WTC11 (cell line): Measurements from ENCODE around the gene SH3GL2. TPM values are rescaled to one million over a fixed set of nuclear protein-coding genes. Genes with fewer than 3 reads are reported as not detected.

Experiments
- ATAC-seq: fragments of 200-7000 bp; cut with Tn5 transposase; 2 replicates; pipeline ENCODE4 v1.10.0; 2021; ENCODE audit warnings: mild to moderate bottlenecking, moderate library complexity
- CTCF ChIA-PET: fragments of 300-600 bp; sonication (Branson Sonifier 250); formaldehyde crosslinking; loops from one replicate; lab custom pipeline; 2021; ENCODE audit warnings: antibody characterized with exemption; lab: Charles Lee
- POLR2A ChIA-PET: fragments of 350-600 bp; sonication (Branson Sonifier 250); formaldehyde crosslinking; loops from one replicate; lab custom pipeline; 2021; ENCODE audit warnings: antibody characterized with exemption; lab: Charles Lee
- DNase-seq: peaks from one replicate; pipeline ENCODE4 v3.0.0; 2021; ENCODE audit warnings: low spot score
- H3K27ac Mint-ChIP-seq: 2 replicates; pipeline ENCODE4 v1.8.0; 2021; ENCODE audit warnings: mixed read lengths
- H3K27me3 Mint-ChIP-seq: 2 replicates; pipeline ENCODE4 v1.8.0; 2021; ENCODE audit warnings: low read depth, mild to moderate bottlenecking, moderate library complexity, mixed read lengths
- H3K36me3 Mint-ChIP-seq: 2 replicates; pipeline ENCODE4 v1.8.0; 2021; ENCODE audit warnings: mixed read lengths
- H3K4me1 Mint-ChIP-seq: 2 replicates; pipeline ENCODE4 v1.8.0; 2022; ENCODE audit warnings: mixed read lengths
- H3K4me3 Mint-ChIP-seq: 2 replicates; pipeline ENCODE4 v1.8.0; 2021; ENCODE audit warnings: mild to moderate bottlenecking, moderate library complexity, mixed read lengths
- H3K9me3 Mint-ChIP-seq: 2 replicates; pipeline ENCODE4 v1.8.0; 2021; ENCODE audit warnings: mixed read lengths
- ELF4 ChIP-seq: sonication (generic); formaldehyde crosslinking; IDR thresholded peaks from 2 replicates; pipeline ENCODE4 v1.8.1; 2022; ENCODE audit warnings: low read depth, mild to moderate bottlenecking, moderate library complexity, missing genetic modification reagents
- KAT7 ChIP-seq: sonication (generic); formaldehyde crosslinking; IDR thresholded peaks from 2 replicates; pipeline ENCODE4 v1.8.1; 2023; ENCODE audit warnings: missing genetic modification reagents, mild to moderate bottlenecking, borderline replicate concordance
- NFATC4 ChIP-seq: fragments of 250-450 bp; sonication (Bioruptor Pico); IDR thresholded peaks from 2 replicates; pipeline ENCODE4 v1.9.0; 2021; ENCODE audit warnings: mild to moderate bottlenecking
- NFYB ChIP-seq: sonication (generic); formaldehyde crosslinking; conservative IDR thresholded peaks from 2 replicates; pipeline ENCODE4 v1.8.0; 2022; ENCODE audit warnings: low read depth, missing genetic modification reagents
- PRRX2 ChIP-seq: fragments of 250-450 bp; sonication (Bioruptor Pico); IDR thresholded peaks from 2 replicates; pipeline ENCODE4 v1.8.0; 2021; ENCODE audit warnings: mild to moderate bottlenecking
- TEAD4 ChIP-seq: sonication (generic); formaldehyde crosslinking; IDR thresholded peaks from 2 replicates; pipeline ENCODE4 v1.8.0; 2022; ENCODE audit warnings: mild to moderate bottlenecking, missing genetic modification reagents
- ZNF219 ChIP-seq: sonication (generic); formaldehyde crosslinking; IDR thresholded peaks from 2 replicates; pipeline ENCODE4 v1.8.0; 2023; ENCODE audit warnings: missing genetic modification reagents, mild to moderate bottlenecking, borderline replicate concordance
- ZNF317 ChIP-seq: sonication (generic); formaldehyde crosslinking; IDR thresholded peaks from 2 replicates; pipeline ENCODE4 v1.8.1; 2023; ENCODE audit warnings: low read depth, mild to moderate bottlenecking, moderate library complexity, missing genetic modification reagents, borderline replicate concordance
- total RNA-seq: library from RNA; stranded (reverse); gene quantifications from 3 replicates; pipeline ENCODE4 v1.2.3, GENCODE V29; 2021
- TF ChIP-seq, protein P1 (sequence below): sonication (generic); formaldehyde crosslinking; conservative IDR thresholded peaks from 2 replicates; pipeline ENCODE4 v1.8.1; 2023; ENCODE audit warnings: mild to moderate bottlenecking, low read depth, missing genetic modification reagents, moderate library complexity
- TF ChIP-seq, protein P2 (sequence below): fragments of 250-450 bp; sonication (Bioruptor Pico); IDR thresholded peaks from 2 replicates; pipeline ENCODE4 v1.9.0; 2021; ENCODE audit warnings: mild to moderate bottlenecking
- TF ChIP-seq, protein P3 (sequence below): sonication (generic); formaldehyde crosslinking; IDR thresholded peaks from 2 replicates; pipeline ENCODE4 v1.8.0; 2023; ENCODE audit warnings: missing genetic modification reagents
- TF ChIP-seq, protein P4 (sequence below): fragments of 250-450 bp; sonication (Bioruptor Pico); IDR thresholded peaks from 2 replicates; pipeline ENCODE4 v1.9.0; 2021; ENCODE audit warnings: mild to moderate bottlenecking
- TF ChIP-seq, protein P5 (sequence below): fragments of 250-450 bp; sonication (Bioruptor Pico); IDR thresholded peaks from 2 replicates; pipeline ENCODE4 v1.9.0; 2021; ENCODE audit warnings: moderate library complexity, mild to moderate bottlenecking, inconsistent platforms, borderline replicate concordance
- TF ChIP-seq, protein P6 (sequence below): fragments of 250-450 bp; sonication (Bioruptor Pico); conservative IDR thresholded peaks from 2 replicates; pipeline ENCODE4 v1.9.0; 2021; ENCODE audit warnings: mild to moderate bottlenecking
- TF ChIP-seq, protein P7 (sequence below): sonication (generic); formaldehyde crosslinking; IDR thresholded peaks from 2 replicates; pipeline ENCODE4 v1.8.0; 2023; ENCODE audit warnings: missing genetic modification reagents, mild to moderate bottlenecking, borderline replicate concordance
- TF ChIP-seq, protein P8 (sequence below): sonication (generic); formaldehyde crosslinking; IDR thresholded peaks from 2 replicates; pipeline ENCODE4 v1.8.0; 2022; ENCODE audit warnings: missing genetic modification reagents

SH3GL2 gene
- total RNA-seq, 1 experiment from 2014 or later: 4.2 TPM

DNA sequence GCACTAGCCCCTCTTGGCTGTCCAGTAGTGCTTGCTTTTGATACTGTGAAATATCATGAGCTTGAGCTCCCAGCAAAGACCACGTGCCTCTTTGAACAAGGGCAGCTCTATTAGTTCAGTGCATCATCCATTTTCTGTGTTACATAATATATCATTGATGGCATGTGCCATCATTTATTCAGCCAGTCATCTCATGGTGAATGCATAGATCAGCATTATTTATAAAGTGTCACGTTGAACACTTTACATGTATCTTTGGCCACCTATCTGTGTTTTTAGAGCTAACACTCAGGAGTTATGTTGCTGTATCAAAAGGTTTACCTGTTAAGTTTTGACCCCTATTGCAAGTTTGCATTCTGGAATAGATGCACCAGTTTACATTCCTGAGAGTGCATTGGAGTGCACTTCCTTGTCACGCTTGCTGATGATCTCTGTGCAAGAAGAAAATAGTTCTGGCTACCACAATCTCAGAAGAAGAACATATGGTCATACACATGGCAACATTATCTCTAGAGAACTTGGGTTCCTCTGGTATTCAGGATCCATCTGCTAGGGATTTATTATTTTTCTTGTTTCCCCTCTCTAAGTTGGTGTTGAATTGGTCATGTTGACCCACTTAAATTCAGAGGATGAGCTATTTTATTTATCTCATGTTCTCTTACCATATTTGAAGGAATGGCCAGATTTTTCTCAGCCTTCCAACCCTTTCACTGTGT lies 120.9 kb downstream of the SH3GL2 start (continued):
- TF ChIP-seq, protein P1, sequence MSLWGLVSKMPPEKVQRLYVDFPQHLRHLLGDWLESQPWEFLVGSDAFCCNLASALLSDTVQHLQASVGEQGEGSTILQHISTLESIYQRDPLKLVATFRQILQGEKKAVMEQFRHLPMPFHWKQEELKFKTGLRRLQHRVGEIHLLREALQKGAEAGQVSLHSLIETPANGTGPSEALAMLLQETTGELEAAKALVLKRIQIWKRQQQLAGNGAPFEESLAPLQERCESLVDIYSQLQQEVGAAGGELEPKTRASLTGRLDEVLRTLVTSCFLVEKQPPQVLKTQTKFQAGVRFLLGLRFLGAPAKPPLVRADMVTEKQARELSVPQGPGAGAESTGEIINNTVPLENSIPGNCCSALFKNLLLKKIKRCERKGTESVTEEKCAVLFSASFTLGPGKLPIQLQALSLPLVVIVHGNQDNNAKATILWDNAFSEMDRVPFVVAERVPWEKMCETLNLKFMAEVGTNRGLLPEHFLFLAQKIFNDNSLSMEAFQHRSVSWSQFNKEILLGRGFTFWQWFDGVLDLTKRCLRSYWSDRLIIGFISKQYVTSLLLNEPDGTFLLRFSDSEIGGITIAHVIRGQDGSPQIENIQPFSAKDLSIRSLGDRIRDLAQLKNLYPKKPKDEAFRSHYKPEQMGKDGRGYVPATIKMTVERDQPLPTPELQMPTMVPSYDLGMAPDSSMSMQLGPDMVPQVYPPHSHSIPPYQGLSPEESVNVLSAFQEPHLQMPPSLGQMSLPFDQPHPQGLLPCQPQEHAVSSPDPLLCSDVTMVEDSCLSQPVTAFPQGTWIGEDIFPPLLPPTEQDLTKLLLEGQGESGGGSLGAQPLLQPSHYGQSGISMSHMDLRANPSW (CRISPR knock-in tag): no peak
- TF ChIP-seq TEAD4 (CRISPR knock-in tag): no peak
- TF ChIP-seq, protein P2, sequence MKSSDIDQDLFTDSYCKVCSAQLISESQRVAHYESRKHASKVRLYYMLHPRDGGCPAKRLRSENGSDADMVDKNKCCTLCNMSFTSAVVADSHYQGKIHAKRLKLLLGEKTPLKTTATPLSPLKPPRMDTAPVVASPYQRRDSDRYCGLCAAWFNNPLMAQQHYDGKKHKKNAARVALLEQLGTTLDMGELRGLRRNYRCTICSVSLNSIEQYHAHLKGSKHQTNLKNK: no peak
- TF ChIP-seq, protein P3, sequence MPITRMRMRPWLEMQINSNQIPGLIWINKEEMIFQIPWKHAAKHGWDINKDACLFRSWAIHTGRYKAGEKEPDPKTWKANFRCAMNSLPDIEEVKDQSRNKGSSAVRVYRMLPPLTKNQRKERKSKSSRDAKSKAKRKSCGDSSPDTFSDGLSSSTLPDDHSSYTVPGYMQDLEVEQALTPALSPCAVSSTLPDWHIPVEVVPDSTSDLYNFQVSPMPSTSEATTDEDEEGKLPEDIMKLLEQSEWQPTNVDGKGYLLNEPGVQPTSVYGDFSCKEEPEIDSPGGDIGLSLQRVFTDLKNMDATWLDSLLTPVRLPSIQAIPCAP (CRISPR knock-in tag): no peak
- TF ChIP-seq, protein P4, sequence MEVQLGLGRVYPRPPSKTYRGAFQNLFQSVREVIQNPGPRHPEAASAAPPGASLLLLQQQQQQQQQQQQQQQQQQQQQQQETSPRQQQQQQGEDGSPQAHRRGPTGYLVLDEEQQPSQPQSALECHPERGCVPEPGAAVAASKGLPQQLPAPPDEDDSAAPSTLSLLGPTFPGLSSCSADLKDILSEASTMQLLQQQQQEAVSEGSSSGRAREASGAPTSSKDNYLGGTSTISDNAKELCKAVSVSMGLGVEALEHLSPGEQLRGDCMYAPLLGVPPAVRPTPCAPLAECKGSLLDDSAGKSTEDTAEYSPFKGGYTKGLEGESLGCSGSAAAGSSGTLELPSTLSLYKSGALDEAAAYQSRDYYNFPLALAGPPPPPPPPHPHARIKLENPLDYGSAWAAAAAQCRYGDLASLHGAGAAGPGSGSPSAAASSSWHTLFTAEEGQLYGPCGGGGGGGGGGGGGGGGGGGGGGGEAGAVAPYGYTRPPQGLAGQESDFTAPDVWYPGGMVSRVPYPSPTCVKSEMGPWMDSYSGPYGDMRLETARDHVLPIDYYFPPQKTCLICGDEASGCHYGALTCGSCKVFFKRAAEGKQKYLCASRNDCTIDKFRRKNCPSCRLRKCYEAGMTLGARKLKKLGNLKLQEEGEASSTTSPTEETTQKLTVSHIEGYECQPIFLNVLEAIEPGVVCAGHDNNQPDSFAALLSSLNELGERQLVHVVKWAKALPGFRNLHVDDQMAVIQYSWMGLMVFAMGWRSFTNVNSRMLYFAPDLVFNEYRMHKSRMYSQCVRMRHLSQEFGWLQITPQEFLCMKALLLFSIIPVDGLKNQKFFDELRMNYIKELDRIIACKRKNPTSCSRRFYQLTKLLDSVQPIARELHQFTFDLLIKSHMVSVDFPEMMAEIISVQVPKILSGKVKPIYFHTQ (CRISPR knock-in tag): no peak
- TF ChIP-seq, protein P5, sequence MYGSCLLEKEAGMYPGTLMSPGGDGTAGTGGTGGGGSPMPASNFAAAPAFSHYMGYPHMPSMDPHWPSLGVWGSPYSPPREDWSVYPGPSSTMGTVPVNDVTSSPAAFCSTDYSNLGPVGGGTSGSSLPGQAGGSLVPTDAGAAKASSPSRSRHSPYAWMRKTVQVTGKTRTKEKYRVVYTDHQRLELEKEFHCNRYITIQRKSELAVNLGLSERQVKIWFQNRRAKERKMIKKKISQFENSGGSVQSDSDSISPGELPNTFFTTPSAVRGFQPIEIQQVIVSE (CRISPR knock-in tag): no peak
- TF ChIP-seq ELF4: no peak
- TF ChIP-seq PRRX2 (CRISPR knock-in tag): no peak
- no peak for TF ChIP-seq NFYB

DNA sequence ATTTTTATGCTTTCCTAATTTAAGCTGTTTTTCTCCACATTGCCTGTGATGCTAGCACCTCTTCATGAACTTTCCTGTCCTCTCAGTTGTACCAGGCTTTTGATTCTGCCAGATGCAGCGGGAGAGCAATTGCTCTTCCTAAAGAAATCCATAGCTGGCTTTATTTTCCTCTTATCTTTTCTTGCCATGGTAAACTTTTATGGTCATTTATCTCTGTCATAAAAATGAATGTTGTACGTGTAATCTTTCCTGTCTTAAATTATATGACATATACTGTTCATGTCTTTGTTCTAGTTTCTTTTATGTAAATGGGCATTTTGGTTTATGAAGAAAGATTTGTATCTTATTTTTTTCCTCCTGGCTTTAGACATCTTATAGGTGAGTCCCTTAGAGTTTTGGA lies 127.5 kb downstream of the SH3GL2 start:
- DNase-seq (no peak), ATAC-seq (no peak)
- no peaks in the 10 kb centered on the region for H3K36me3 Mint-ChIP-seq
- no peak overlapping the region for H3K27ac Mint-ChIP-seq
- POLR2A ChIA-PET: no interaction called here
- H3K4me1 Mint-ChIP-seq: no peaks in the 10 kb centered on the region
- no peak overlapping the region for H3K4me3 Mint-ChIP-seq
- CTCF ChIA-PET: no interaction called here
- H3K27me3 Mint-ChIP-seq: no peaks in the 10 kb centered on the region
- peaks cover 8% of the 10 kb centered on the region for H3K9me3 Mint-ChIP-seq
- TF ChIP-seq KAT7 (no peak), ZNF219 (CRISPR knock-in tag) (no peak), NFATC4 (CRISPR knock-in tag) (no peak), TEAD4 (CRISPR knock-in tag) (no peak), ZNF317 (CRISPR knock-in tag) (no peak)
- TF ChIP-seq, protein P6, sequence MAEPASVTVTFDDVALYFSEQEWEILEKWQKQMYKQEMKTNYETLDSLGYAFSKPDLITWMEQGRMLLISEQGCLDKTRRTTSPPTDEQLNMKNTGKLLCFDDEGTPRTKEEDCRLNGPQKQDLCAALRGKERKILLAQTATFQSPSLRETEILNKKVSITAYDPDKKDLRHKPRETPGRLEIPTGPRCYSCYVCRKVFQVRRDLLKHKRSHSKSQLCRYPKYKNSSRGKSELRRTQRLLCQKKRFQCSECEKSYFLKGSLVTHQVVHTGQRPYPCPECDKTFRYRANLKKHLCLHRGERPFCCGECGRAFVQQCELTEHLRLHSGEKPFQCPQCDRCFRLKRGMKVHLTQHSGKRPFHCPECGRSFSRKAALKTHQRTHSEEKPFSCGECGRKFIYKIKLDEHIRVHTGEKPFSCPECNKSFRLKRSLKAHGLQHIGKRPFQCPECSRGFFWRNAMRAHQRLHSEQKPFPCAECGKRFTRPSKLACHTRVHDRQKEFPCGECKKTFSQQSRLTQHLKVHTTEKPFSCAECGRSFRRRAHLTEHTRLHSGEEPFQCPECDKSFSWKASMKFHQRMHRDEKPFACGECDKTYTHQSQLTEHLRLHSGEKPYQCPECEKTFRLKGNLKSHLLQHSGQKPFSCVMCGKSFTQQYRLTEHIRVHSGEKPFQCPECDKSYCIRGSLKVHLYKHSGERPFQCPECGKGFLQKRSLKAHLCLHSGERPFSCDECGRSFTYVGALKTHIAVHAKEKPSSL (CRISPR knock-in tag): no peak
- TF ChIP-seq, protein P7, sequence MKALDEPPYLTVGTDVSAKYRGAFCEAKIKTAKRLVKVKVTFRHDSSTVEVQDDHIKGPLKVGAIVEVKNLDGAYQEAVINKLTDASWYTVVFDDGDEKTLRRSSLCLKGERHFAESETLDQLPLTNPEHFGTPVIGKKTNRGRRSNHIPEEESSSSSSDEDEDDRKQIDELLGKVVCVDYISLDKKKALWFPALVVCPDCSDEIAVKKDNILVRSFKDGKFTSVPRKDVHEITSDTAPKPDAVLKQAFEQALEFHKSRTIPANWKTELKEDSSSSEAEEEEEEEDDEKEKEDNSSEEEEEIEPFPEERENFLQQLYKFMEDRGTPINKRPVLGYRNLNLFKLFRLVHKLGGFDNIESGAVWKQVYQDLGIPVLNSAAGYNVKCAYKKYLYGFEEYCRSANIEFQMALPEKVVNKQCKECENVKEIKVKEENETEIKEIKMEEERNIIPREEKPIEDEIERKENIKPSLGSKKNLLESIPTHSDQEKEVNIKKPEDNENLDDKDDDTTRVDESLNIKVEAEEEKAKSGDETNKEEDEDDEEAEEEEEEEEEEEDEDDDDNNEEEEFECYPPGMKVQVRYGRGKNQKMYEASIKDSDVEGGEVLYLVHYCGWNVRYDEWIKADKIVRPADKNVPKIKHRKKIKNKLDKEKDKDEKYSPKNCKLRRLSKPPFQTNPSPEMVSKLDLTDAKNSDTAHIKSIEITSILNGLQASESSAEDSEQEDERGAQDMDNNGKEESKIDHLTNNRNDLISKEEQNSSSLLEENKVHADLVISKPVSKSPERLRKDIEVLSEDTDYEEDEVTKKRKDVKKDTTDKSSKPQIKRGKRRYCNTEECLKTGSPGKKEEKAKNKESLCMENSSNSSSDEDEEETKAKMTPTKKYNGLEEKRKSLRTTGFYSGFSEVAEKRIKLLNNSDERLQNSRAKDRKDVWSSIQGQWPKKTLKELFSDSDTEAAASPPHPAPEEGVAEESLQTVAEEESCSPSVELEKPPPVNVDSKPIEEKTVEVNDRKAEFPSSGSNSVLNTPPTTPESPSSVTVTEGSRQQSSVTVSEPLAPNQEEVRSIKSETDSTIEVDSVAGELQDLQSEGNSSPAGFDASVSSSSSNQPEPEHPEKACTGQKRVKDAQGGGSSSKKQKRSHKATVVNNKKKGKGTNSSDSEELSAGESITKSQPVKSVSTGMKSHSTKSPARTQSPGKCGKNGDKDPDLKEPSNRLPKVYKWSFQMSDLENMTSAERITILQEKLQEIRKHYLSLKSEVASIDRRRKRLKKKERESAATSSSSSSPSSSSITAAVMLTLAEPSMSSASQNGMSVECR (CRISPR knock-in tag): no peak
- TF ChIP-seq, protein P8, sequence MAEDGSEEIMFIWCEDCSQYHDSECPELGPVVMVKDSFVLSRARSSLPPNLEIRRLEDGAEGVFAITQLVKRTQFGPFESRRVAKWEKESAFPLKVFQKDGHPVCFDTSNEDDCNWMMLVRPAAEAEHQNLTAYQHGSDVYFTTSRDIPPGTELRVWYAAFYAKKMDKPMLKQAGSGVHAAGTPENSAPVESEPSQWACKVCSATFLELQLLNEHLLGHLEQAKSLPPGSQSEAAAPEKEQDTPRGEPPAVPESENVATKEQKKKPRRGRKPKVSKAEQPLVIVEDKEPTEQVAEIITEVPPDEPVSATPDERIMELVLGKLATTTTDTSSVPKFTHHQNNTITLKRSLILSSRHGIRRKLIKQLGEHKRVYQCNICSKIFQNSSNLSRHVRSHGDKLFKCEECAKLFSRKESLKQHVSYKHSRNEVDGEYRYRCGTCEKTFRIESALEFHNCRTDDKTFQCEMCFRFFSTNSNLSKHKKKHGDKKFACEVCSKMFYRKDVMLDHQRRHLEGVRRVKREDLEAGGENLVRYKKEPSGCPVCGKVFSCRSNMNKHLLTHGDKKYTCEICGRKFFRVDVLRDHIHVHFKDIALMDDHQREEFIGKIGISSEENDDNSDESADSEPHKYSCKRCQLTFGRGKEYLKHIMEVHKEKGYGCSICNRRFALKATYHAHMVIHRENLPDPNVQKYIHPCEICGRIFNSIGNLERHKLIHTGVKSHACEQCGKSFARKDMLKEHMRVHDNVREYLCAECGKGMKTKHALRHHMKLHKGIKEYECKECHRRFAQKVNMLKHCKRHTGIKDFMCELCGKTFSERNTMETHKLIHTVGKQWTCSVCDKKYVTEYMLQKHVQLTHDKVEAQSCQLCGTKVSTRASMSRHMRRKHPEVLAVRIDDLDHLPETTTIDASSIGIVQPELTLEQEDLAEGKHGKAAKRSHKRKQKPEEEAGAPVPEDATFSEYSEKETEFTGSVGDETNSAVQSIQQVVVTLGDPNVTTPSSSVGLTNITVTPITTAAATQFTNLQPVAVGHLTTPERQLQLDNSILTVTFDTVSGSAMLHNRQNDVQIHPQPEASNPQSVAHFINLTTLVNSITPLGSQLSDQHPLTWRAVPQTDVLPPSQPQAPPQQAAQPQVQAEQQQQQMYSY (CRISPR knock-in tag): no peak
